Choroid plexus epithelial cell (primary cell): ENCODE data around the gene HTR4.

Source experiments
- DNase-seq: peaks from one replicate; pipeline ENCODE4 v3.0.0-alpha.2; 2010; ENCODE audit warnings: low read depth
- H3K4me3 ChIP-seq: 2 replicates; pipeline ENCODE4 v1.5.1; 2011; ENCODE audit warnings: low read depth, mild to moderate bottlenecking, control low read depth, low read length, moderate library complexity
- TF ChIP-seq, protein P1 (sequence below): conservative IDR thresholded peaks from 2 replicates; pipeline ENCODE4 v1.5.1; 2011; ENCODE audit warnings: low read depth, mild to moderate bottlenecking, control low read depth, inconsistent platforms, low read length, moderate library complexity

HTR4 gene

GRCh38 chr5:148660346-148660660 lies 6.0 kb upstream of the HTR4 start:
- TF ChIP-seq, protein P1, sequence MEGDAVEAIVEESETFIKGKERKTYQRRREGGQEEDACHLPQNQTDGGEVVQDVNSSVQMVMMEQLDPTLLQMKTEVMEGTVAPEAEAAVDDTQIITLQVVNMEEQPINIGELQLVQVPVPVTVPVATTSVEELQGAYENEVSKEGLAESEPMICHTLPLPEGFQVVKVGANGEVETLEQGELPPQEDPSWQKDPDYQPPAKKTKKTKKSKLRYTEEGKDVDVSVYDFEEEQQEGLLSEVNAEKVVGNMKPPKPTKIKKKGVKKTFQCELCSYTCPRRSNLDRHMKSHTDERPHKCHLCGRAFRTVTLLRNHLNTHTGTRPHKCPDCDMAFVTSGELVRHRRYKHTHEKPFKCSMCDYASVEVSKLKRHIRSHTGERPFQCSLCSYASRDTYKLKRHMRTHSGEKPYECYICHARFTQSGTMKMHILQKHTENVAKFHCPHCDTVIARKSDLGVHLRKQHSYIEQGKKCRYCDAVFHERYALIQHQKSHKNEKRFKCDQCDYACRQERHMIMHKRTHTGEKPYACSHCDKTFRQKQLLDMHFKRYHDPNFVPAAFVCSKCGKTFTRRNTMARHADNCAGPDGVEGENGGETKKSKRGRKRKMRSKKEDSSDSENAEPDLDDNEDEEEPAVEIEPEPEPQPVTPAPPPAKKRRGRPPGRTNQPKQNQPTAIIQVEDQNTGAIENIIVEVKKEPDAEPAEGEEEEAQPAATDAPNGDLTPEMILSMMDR, result no peak
- DNase-seq, result no peak
- H3K4me3 ChIP-seq, result no peak overlapping the region

GRCh38 chr5:148659641-148660345 lies 5.5 kb upstream of the HTR4 start:
- TF ChIP-seq, protein P1, result no peak
- no peak overlapping the region for H3K4me3 ChIP-seq
- no peak for DNase-seq

DNA sequence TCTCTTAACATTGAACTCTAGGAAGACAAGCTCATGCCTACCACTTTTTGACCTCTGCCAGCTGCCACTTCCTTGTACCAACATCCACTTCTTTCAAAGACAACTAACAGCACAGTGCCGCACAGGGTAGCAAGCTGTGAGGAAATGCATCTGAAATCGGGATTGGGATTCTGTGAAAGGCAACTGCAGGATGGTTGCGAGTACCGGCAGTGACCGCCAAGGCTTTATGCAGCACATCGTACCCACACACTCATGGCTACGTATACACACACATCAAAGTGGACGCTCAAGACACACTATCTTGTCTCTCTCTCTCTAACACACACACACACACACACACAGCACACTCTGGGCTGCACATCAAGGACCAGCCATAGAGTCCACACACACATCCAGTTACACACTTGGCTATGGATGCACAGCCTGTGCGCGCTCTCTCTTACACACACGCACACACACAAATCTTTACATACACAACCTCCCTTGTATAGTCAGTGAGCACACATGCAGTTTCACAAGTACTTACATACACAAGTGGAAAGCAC lies 964 bp downstream of the HTR4 start:
- no peak overlapping the region for H3K4me3 ChIP-seq
- no peak for DNase-seq
- TF ChIP-seq, protein P1, result no peak

GRCh38 chr5:148651528-148651927 lies 2.8 kb downstream of the HTR4 start:
- TF ChIP-seq, protein P1, result no peak
- no peak for DNase-seq
- no peak overlapping the region for H3K4me3 ChIP-seq

- TF ChIP-seq, protein P1, result no peak
- no peak overlapping the region for H3K4me3 ChIP-seq
- DNase-seq, result no peak
Observed at GRCh38 chr5:148645527-148645926, 8.8 kb downstream of the HTR4 start.

- TF ChIP-seq, protein P1, result no peak
- no peak for DNase-seq
- no peak overlapping the region for H3K4me3 ChIP-seq
Observed at GRCh38 chr5:148641735-148642134, 12.6 kb downstream of the HTR4 start.

- TF ChIP-seq, protein P1, result no peak
- no peak for DNase-seq
- H3K4me3 ChIP-seq, result no peak overlapping the region
Observed at GRCh38 chr5:148640471-148640870, 13.9 kb downstream of the HTR4 start.
